Stimulated activated CD4-positive, alpha-beta T cell treated with anti-CD3 and anti-CD28 coated beads, Interleukin-15, amount 100 ng/mL, for 24 hours (primary cell): ENCODE measurements around the gene COPZ1.

Experiments
- DNase-seq: peaks from one replicate; pipeline ENCODE4 v3.0.0-alpha.2; 2020

The COPZ1 gene

GRCh38 chr12:54398995-54399793 lies 74.3 kb downstream of the COPZ1 start:
- peak; percentile 88 for DNase-seq

GRCh38 chr12:54401119-54401518 lies 76.2 kb downstream of the COPZ1 start:
- no peak for DNase-seq
